Astrocyte (in vitro differentiated cells and primary cell): ENCODE measurements around the gene NSMF.

Experiments
- EZH2 ChIP-seq: IDR thresholded peaks from 2 replicates; pipeline ENCODE4 v1.6.1; 2012; ENCODE audit warnings: mild to moderate bottlenecking, low read length, inconsistent platforms; ENCODE audit not compliant: insufficient read depth
- TF ChIP-seq, protein P1 (sequence below): IDR thresholded peaks from 2 replicates; pipeline ENCODE4 v1.5.1; 2011; ENCODE audit warnings: low read depth, mild to moderate bottlenecking, inconsistent platforms, low read length, moderate library complexity; ENCODE audit not compliant: insufficient read depth

- TF ChIP-seq, protein P1, sequence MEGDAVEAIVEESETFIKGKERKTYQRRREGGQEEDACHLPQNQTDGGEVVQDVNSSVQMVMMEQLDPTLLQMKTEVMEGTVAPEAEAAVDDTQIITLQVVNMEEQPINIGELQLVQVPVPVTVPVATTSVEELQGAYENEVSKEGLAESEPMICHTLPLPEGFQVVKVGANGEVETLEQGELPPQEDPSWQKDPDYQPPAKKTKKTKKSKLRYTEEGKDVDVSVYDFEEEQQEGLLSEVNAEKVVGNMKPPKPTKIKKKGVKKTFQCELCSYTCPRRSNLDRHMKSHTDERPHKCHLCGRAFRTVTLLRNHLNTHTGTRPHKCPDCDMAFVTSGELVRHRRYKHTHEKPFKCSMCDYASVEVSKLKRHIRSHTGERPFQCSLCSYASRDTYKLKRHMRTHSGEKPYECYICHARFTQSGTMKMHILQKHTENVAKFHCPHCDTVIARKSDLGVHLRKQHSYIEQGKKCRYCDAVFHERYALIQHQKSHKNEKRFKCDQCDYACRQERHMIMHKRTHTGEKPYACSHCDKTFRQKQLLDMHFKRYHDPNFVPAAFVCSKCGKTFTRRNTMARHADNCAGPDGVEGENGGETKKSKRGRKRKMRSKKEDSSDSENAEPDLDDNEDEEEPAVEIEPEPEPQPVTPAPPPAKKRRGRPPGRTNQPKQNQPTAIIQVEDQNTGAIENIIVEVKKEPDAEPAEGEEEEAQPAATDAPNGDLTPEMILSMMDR, result no peak
- no peak for TF ChIP-seq EZH2
Observed at GRCh38 chr9:137490532-137491186, 31.5 kb upstream of the NSMF start.
